TTC549 (cell line): ENCODE measurements around the gene TOE1.
"Not testable (repeated sequence)": the region's sequence is repeated elsewhere in the genome, so short reads cannot be mapped to it uniquely, and the experiment has no call there.

Experiments used
- FAIRE-seq: peaks from 2 replicates; lab custom pipeline; 2012; peaks lifted over from hg19 to GRCh38; lab: Jason Lieb, UNC

Gene TOE1

DNA sequence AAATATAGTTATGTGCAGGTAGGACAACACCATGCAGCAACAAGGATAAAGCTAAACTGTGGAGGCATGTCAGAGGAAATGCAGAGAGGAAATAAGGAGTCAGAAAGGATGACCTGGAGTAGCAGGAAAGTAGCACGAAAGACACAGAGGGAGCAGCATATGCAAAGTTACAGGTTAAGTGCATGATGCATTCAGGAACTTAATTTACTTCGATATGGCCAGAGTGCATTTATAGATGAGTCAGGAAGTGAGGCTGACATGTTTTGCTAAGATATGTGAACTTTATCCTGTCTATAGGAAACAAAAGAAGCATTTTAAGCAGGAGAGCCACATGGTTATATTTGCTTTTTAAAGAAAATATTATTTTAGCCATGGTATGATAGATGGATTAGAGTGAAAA lies 15.7 kb downstream of the TOE1 start:
- no peak for FAIRE-seq

DNA sequence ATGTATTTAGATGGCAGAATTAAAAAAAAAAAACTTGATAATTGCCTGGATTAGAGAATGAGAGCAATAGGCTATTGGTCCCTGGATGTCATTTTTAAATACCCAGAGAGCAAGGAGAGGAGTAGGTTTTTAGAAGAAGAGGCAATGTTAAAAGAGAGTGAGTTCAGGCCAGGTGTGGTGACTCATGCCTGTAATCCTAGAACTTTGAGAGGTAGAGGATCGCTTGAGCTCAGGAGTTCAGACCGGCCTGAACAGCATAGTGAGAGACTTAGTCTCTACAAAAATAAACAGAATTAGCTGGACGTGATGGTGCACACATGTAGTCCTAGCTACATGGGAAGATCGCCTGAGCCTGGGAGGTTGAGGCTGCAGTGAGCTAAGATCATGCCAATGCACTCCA lies 16.2 kb downstream of the TOE1 start:
- FAIRE-seq, result no peak

DNA sequence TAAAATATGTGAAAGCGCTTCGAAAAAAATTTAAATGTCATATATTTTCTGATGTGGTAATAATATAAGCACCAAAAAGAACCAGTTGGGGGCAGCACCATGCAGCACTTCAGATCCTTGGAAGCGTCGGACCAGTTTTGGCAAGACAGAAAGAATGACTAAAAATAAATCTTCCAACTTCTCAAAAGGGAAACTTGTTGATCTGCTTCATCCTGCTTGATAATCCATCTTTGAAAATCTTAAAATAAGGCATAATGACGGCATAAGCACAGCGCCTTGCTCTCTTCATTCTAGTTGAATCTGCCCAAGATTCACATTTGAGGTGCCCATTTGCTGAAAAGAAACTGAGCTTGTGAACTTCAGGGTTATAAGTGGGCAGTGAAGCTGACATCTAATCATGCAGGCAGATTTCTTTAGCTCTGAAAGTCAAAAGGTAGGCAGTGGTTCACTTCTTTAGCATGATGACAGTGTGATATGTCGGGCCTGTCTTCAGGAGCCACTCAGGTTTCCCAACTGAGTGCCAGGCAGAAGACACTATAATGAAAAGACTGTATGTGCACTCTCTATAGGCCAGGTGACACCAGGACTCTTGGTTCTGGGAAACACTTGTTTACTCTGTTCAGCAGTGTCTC lies 20.0 kb downstream of the TOE1 start:
- FAIRE-seq, result peak; percentile 58

DNA sequence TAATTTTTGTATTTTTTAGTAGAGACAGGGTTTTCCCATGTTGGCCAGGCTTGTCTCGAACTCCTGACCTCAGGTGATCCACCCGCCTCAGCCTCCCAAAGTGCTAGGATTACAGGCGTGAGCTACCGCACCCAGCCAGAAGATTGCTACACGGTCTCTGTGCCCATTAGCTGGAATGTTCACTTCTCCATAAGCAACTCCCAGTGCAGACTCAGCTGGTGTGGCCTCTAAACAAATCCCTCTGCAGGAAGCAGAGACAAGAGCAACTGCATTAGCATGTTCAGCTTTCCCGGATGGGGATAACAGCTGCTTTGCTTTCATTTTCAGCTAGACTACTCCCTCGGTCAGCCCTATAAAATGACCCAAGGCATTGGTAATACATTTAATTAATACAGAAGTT lies 21.0 kb downstream of the TOE1 start:
- FAIRE-seq, result not testable (repeated sequence)

DNA sequence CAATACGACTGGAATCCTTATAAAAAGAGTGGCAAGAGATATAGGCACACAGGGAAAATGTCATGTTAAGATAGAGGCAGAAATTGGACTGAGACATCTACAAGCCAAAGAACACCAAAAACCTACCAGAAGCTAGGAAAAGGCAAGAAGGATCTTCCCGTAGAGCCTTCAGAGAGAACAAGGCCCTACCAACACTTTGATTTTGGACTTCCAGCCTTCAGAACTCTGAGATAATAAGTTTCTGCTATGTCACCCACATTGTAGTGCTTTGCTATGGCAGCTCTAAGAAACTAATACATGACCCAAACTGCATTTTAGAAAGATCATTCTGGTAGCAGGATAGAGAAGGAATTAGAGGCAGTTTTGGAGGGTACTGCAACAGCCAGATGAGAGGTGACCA lies 24.3 kb downstream of the TOE1 start:
- no peak for FAIRE-seq

DNA sequence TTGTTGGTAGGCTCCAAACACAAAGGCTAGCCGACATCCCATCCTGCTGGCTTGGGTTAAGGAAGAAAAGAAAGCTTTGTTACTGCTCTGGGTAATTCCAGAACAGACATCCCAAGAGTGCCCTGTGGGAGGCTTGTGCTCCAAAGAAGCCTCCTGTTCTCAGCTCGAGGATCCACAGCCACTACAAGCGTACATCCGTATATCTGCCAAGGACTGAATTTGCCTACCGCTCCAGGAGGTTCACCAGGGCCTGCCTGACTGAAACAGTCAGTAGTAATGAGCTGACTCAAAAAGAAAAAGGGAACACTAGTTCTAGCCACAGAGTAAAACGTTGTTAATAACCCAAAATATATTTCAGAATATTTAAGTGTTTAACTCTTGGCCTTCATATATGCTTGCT lies 25.1 kb downstream of the TOE1 start:
- no peak for FAIRE-seq

DNA sequence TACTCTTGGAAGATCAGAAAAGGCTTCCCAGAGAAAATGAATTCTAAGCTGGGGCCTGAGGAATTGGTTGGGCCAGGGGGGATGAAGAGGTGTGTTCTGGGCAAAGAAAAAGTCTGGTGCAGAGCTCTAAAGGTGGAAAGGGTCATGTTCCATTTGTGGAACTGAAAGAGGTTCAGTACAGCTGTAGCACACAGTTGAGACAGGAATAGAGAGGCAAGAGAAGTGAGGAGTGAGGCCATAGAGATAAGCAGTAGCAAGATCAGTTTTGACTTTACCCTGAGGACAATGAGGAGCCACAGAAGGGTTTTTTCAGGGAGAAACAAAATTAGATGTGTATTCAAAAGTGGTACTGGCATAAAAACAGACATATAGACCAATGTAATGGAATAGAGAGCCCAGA lies 30.6 kb downstream of the TOE1 start:
- FAIRE-seq, result no peak

DNA sequence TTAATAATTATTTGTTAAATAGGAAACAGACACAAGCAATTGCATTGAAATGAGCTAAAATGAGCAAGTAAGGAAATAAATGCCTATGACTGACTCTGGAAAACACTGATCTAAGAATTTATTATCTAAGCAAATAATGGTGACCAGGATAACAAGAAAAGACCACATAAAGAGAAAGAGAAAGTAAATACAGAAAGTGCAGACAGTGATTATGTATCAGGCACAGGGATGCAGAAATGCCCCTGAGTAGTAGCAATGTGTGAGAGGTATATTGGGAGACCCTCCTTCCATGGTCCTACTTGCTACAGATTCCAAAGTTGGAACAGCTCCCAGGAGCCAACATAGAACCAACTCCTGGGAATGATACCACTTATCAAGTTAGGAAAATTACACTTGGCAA lies 33.6 kb downstream of the TOE1 start:
- no peak for FAIRE-seq

DNA sequence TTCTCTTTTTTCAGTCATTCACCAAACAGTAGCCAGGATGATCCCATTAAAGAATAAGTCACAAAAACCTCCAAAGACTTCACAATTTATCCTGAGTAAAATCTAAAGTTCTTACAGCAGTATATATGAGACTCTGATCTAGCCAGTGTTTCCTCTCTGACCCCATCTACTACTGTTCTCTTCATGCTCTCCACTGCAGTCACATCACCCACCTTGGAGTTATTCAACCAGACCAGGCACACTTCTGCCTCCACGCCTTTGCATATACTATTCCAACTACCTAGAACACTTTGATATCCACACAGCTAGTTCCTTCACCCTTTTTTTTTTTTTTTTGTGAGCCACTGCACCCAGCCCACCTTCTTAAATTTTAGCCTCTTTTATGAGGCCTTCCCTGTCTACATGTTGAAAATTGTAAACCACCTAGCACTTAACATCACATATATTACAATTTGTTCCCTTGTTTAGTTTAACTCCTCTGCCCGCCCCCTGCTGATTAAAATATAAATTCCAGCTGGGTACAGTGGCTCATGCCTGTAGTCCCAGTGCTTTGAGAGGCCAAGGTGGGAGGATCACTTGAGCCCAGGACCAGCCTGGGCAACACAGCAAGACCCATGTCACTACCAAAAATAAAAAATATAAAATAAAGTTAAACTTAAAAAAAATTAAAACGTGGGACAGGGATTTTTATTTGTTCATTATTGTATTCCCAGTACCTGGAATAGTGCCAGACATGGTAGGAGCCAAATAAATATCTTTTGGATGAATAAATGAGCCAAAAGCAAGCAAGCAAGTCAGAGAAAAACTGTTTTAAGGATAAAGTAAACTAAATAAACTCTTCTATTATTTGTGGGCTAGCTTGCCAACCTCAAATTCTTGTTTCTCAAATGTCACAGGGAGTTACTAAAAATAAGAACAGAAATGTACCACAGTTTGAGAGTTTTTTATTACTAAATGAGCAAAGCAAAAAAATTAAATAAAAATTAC lies 35.4 kb downstream of the TOE1 start:
- FAIRE-seq, result no peak

DNA sequence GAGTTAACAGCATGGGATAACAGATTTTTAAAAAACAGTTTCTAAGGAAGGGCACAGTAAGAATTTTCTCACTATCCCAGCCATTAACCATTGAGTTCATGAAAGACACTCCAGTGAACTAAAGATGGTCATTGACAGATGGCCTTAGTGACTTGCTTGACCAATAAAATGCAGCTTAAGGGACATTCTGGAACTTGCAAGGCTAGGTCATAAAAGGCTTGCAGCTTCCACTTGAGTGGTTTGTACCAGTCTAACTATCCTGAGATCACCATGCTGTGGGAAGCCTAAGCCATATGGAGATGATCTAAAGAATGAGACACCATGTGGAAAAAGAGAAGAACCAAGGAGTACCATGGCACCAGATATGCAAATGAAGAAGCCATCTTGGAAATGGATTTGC lies 38.2 kb downstream of the TOE1 start:
- no peak for FAIRE-seq

DNA sequence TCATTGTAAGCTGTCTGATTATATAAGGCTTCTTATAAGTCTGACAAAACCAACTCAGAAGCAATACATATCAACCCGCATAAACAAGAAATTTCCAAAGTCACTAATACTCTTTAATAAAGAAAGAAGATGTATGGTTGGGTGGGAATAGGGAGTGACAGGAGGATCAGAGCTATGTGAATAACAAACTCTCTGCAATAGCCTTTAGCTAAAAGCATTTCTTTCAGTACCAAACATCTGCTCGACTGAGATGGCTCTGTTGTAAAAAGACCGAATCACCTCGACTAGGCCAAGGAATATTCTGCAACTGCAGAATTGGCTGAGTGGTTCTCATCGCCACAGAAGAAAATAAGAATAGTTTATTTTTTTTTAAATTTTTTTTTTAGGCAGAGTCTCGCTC lies 39.6 kb downstream of the TOE1 start:
- no peak for FAIRE-seq

DNA sequence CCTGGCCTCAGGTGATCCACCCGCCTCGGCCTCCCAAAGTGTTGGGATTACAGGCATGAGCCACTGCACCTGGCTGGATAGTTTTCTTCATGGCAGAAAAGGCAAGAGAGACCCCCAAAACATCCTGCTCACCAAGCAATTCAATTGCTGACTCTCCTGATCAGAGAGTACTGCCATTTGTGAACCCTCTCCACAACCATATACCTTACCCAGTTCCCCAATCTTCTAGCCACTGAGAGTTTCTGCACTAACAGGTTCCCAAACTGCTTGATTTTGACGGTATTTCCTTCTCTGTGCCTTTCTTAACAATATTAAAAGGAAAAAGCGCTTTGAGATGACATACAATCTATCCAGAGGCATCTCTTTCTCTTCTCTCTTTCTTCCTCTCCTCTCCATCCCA lies 40.2 kb downstream of the TOE1 start:
- FAIRE-seq, result no peak

DNA sequence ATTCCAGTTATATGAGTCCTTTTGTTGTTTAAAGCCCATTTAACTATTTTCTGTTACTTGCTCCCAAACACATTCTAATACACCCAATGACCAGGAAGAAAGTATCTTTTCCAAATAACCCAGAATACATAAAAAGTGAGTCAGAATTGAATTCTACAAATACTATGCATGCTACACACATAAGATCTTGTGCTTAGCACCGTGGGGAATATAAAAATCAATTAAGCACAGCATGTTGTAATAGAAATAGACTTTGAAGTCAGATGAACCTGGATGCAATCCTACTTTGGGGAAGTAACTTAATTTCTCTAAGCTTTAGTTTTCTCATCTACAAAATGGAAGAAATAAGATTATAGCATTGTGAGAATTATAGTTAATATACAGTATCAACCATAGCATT lies 40.8 kb downstream of the TOE1 start:
- FAIRE-seq, result no peak

DNA sequence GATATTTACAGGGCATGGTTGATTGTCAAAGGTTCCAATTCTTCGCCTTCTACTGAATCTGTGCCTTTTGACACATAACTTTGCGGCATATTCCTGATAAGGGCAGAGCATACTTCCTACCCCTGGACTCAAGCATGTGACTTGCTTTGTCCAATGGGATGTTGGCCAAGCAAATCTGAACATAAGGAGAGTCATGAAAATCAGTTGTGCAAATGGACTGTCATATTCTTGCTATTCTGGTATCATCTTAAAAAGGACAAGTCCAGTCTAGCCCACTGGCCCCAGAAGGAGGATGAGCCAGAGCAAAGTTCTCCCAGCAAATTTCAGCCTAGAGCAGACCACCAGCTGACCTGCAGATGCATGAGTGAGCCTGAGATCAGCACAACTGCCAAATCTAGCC lies 41.3 kb downstream of the TOE1 start:
- no peak for FAIRE-seq

DNA sequence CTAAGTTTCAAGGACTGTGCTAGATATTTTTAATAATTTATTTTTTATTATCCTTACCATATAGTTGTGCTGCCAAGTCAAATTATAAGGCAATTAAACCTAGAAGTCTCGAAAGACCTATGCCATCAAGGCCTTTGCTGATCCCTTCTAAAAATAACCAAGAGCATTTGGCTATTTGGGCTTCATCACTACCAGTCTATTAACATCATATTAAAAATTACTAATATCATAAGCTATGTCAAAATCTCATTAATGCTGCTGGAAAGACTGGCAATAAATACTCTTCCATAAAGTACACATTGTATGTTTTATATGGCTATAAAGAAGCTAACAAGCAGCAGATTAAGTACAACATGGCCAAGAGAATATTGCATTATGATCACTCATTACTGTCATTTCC lies 43.2 kb downstream of the TOE1 start:
- no peak for FAIRE-seq

DNA sequence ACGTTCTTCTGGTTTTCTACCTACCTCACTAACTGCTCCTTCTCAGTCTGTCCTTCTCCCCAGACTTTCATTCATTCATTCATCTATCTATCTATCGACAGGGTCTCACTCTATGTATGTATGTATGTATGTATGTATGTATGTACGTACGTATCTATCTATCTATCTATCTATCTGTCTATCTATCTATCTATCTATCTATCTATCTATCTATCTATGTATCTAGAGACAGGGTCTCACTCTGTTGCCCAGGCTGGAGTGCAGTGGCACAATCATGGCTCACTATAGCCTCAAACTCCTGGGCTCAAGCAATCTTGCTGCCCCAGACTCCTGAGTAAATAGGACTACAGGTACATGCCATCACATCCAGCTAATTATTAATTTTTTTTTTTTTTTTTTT lies 44.2 kb downstream of the TOE1 start:
- FAIRE-seq, result not testable (repeated sequence)

DNA sequence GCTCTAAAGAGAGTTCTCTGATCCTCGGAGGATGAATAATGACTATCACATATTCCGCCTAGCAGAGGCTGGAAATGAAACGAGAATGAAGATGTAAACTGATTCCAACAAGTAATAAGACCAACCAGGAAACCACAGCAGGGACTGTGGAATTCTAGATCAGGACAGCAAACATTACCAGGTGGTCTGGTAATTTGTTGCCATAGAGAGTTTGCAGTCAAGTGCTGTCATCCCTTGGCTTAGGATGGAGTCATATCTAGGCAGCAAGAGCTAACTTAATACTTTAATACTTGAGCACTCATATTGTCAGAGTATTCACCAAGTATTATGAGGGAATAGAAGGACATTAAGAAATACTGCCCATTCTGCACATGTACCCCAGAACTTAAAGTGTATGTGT lies 45.3 kb downstream of the TOE1 start:
- no peak for FAIRE-seq

DNA sequence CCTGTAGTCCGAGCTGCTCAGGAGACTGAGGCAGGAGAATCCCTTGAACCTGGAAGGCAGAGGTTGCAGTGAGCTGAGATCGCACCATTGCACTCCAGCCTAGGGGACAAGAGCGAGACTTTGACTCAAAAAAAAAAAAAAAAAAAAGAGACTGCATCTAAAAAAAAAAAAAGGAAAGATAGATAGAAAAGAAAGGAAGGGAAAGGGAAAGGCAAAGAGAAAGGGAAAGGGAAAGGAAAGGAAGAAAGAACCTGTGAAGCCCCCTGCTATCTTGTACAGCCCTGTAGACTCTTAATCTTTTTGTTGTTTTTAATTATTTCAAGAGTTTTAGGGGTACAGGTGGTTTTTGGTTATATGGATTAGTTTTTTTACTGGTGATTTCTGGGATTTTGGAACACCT lies 46.2 kb downstream of the TOE1 start:
- FAIRE-seq, result no peak
